Neural cell (in vitro differentiated cells): ENCODE results near the gene NKPD1. TPM values are rescaled to one million over a fixed set of nuclear protein-coding genes. Genes with fewer than 3 reads are reported as not detected.

Source experiments
- H2AFZ ChIP-seq: fragments of 200-600, 300-800 bp; sonication (generic), shearing (Covaris generic); 2 replicates; pipeline ENCODE4 v1.6.0; 2014; ENCODE audit warnings: low read depth, mild to moderate bottlenecking, antibody characterized with exemption, low read length, moderate library complexity
- H3F3A ChIP-seq: fragments of 200-600 bp; shearing (Covaris generic); 2 replicates; pipeline ENCODE4 v1.6.1; 2016; ENCODE audit warnings: mild to moderate bottlenecking, moderate library complexity, mixed read lengths, antibody characterized with exemption, low read length; ENCODE audit not compliant: insufficient read depth, poor library complexity, severe bottlenecking
- H3K27ac ChIP-seq: fragments of 200-600, 300-800 bp; sonication (generic), shearing (Covaris generic); 2 replicates; pipeline ENCODE4 v1.5.1; 2014; ENCODE audit warnings: mild to moderate bottlenecking, low read length, moderate library complexity
- H3K27me3 ChIP-seq: fragments of 300-800, 200-600 bp; sonication (generic), shearing (Covaris generic); 2 replicates; pipeline ENCODE4 v1.6.0; 2014; ENCODE audit warnings: mild to moderate bottlenecking, low read depth, low read length, moderate library complexity; ENCODE audit not compliant: insufficient read depth
- H3K36me3 ChIP-seq: fragments of 300-800, 200-600 bp; sonication (generic), shearing (Covaris generic); 2 replicates; pipeline ENCODE4 v1.5.1; 2014; ENCODE audit warnings: mild to moderate bottlenecking, antibody characterized with exemption, low read length, moderate library complexity; ENCODE audit not compliant: insufficient read depth
- H3K4me2 ChIP-seq: fragments of 300-800, 200-600 bp; sonication (generic), shearing (Covaris generic); 2 replicates; pipeline ENCODE4 v1.6.0; 2014; ENCODE audit warnings: mild to moderate bottlenecking, low read length
- H3K4me3 ChIP-seq: fragments of 300-800, 200-600 bp; sonication (generic), shearing (Covaris generic); 2 replicates; pipeline ENCODE4 v1.5.1; 2014; ENCODE audit warnings: mild to moderate bottlenecking, low read length, moderate library complexity
- H3K79me2 ChIP-seq: fragments of 200-600 bp; shearing (Covaris generic); replicated peaks from 2 replicates; pipeline ENCODE4 v1.6.0; 2014; ENCODE audit warnings: mild to moderate bottlenecking, low read length, moderate library complexity; ENCODE audit not compliant: insufficient read depth
- H3K9ac ChIP-seq: fragments of 300-800, 200-600 bp; sonication (generic), shearing (Covaris generic); 2 replicates; pipeline ENCODE4 v1.6.1; 2016; ENCODE audit warnings: mild to moderate bottlenecking, low read length, mixed read lengths
- H3K9me2 ChIP-seq: fragments of 200-600 bp; shearing (Covaris generic); 2 replicates; pipeline ENCODE4 v1.6.1; 2016; ENCODE audit warnings: mild to moderate bottlenecking, low read length, mixed read lengths; ENCODE audit not compliant: insufficient read depth
- H3K9me3 ChIP-seq: fragments of 200-600, 300-800 bp; sonication (generic), shearing (Covaris generic); 2 replicates; pipeline ENCODE4 v1.6.1; 2016; ENCODE audit warnings: mild to moderate bottlenecking, mixed run types, low read length, moderate library complexity, mixed read lengths
- H4K20me1 ChIP-seq: fragments of 200-600 bp; shearing (Covaris generic); 2 replicates; pipeline ENCODE4 v1.6.1; 2016; ENCODE audit warnings: mild to moderate bottlenecking, mixed run types; ENCODE audit not compliant: insufficient read depth
- CTCF ChIP-seq: fragments of 450-650 bp; IDR thresholded peaks from 2 replicates; pipeline ENCODE4 v1.5.1; 2014; ENCODE audit warnings: antibody characterized with exemption, mild to moderate bottlenecking, moderate library complexity; ENCODE audit not compliant: poor library complexity, severe bottlenecking
- EP300 ChIP-seq: fragments of 450-650 bp; conservative IDR thresholded peaks from 2 replicates; pipeline ENCODE4 v1.6.1; 2014; ENCODE audit warnings: antibody characterized with exemption, mild to moderate bottlenecking, moderate library complexity; ENCODE audit not compliant: poor library complexity, severe bottlenecking
- EZH2 ChIP-seq: fragments of 200-600, 300-800 bp; shearing (Covaris generic), sonication (generic); IDR thresholded peaks from 2 replicates; pipeline ENCODE4 v1.6.1; 2014; ENCODE audit warnings: antibody characterized with exemption, low read length, borderline replicate concordance, mild to moderate bottlenecking; ENCODE audit not compliant: insufficient read depth, poor library complexity, severe bottlenecking
- MXI1 ChIP-seq: fragments of 450-650 bp; conservative IDR thresholded peaks from 2 replicates; pipeline ENCODE4 v1.6.1; 2014; ENCODE audit warnings: antibody characterized with exemption, mild to moderate bottlenecking; ENCODE audit not compliant: poor library complexity, severe bottlenecking
- POLR2AphosphoS5 ChIP-seq: IDR thresholded peaks from 2 replicates; pipeline ENCODE4 v1.6.1; 2012
- RAD21 ChIP-seq: fragments of 450-650 bp; conservative IDR thresholded peaks from 2 replicates; pipeline ENCODE4 v1.6.1; 2014; ENCODE audit warnings: antibody characterized with exemption, mild to moderate bottlenecking, moderate library complexity
- REST ChIP-seq: IDR thresholded peaks from 2 replicates; pipeline ENCODE4 v1.6.1; 2012; ENCODE audit warnings: borderline replicate concordance
- SMC3 ChIP-seq: fragments of 450-650 bp; conservative IDR thresholded peaks from 2 replicates; pipeline ENCODE4 v1.6.1; 2014; ENCODE audit warnings: antibody characterized with exemption, mild to moderate bottlenecking, moderate library complexity; ENCODE audit not compliant: poor library complexity
- TAF1 ChIP-seq: IDR thresholded peaks from 2 replicates; pipeline ENCODE4 v1.6.1; 2012; ENCODE audit warnings: low read depth
- polyA plus RNA-seq: library from polyadenylated mRNA; depleted of rRNA; stranded (reverse); fragments of >200 nt; gene quantifications from 2 replicates; pipeline ENCODE4 v1.2.3, GENCODE V29; 2014

NKPD1 gene
- polyA plus RNA-seq, 1 donor from 2014 or later, result 2.8 TPM

GRCh38 chr19:45159971-45160324 is 834 bp downstream of the NKPD1 start:
- Histone ChIP-seq H3K27me3 (no peaks in the 10 kb centered on the region), H4K20me1 (no peaks in the 10 kb centered on the region), H3K9me2 (no peaks in the 10 kb centered on the region), H3K9me3 (no peaks in the 10 kb centered on the region), H3K36me3 (no peaks in the 10 kb centered on the region), H3F3A (no peaks in the 10 kb centered on the region), H3K4me3 (no peak overlapping the region), H3K9ac (no peak overlapping the region), H3K79me2 (no peaks in the 10 kb centered on the region), H3K4me2 (no peak overlapping the region), H2AFZ (no peak overlapping the region), H3K27ac (no peak overlapping the region)
- TF ChIP-seq EP300, result no peak
- no peak for TF ChIP-seq REST
- TF ChIP-seq POLR2AphosphoS5, result no peak
- TF ChIP-seq RAD21, result no peak
- TF ChIP-seq EZH2, result no peak
- no peak for TF ChIP-seq MXI1
- no peak for TF ChIP-seq TAF1
- no peak for TF ChIP-seq SMC3
- TF ChIP-seq CTCF, result no peak

- Histone ChIP-seq H3K36me3 (no peaks in the 10 kb centered on the region), H3K27ac (no peak overlapping the region), H3K27me3 (peaks cover 1% of the 10 kb centered on the region), H3K9me2 (no peaks in the 10 kb centered on the region), H2AFZ (no peak overlapping the region), H4K20me1 (no peaks in the 10 kb centered on the region), H3F3A (no peaks in the 10 kb centered on the region), H3K79me2 (no peaks in the 10 kb centered on the region), H3K4me2 (no peak overlapping the region), H3K4me3 (no peak overlapping the region), H3K9ac (no peak overlapping the region), H3K9me3 (no peaks in the 10 kb centered on the region)
- TF ChIP-seq TAF1 (no peak), CTCF (no peak), SMC3 (no peak), EP300 (no peak), POLR2AphosphoS5 (no peak), EZH2 (no peak), RAD21 (no peak), REST (no peak), MXI1 (no peak)
These were observed 1.4 kb downstream of the NKPD1 start for GRCh38 chr19:45159210-45159970.
